ENCODE data around the gene ADAMTS14.

The ADAMTS14 gene

GRCh38 chr10:70715853-70716795 is 43.8 kb downstream of the ADAMTS14 start:
- no peak for TF ChIP-seq CTCF (IDR thresholded peaks at IDR 0.05; ENCODE audit: borderline replicate concordance, insufficient read depth, low read depth, low read length)
- no peak overlapping the region for H3K4me3 ChIP-seq (ENCODE audit: low read depth, low read length)

GRCh38 chr10:70722820-70723424 is 50.6 kb downstream of the ADAMTS14 start:
- TF ChIP-seq CTCF (IDR thresholded peaks at IDR 0.05; ENCODE audit: borderline replicate concordance, insufficient read depth, low read depth, low read length) = no peak
- H3K4me3 ChIP-seq (ENCODE audit: low read depth, low read length) = no peak overlapping the region

- TF ChIP-seq CTCF (IDR thresholded peaks at IDR 0.05; ENCODE audit: borderline replicate concordance, insufficient read depth, low read depth, low read length) = no peak
Measured at GRCh38 chr10:70723771-70724170, 51.5 kb downstream of the ADAMTS14 start.

GRCh38 chr10:70726909-70727495 is 54.7 kb downstream of the ADAMTS14 start:
- H3K4me3 ChIP-seq (ENCODE audit: low read depth, low read length) = no peak overlapping the region
- no peak for TF ChIP-seq CTCF (IDR thresholded peaks at IDR 0.05; ENCODE audit: borderline replicate concordance, insufficient read depth, low read depth, low read length)

More at GRCh38 chr10:70723771-70724170, 51.5 kb downstream of the ADAMTS14 start:
- no peak overlapping the region for H3K4me3 ChIP-seq (ENCODE audit: low read depth, low read length)

GRCh38 chr10:70728328-70728727 is 56.0 kb downstream of the ADAMTS14 start:
- no peak for TF ChIP-seq CTCF (IDR thresholded peaks at IDR 0.05; ENCODE audit: borderline replicate concordance, insufficient read depth, low read depth, low read length)
- no peak overlapping the region for H3K4me3 ChIP-seq (ENCODE audit: low read depth, low read length)

- no peak overlapping the region for H3K4me3 ChIP-seq (ENCODE audit: low read depth, low read length)
- TF ChIP-seq CTCF (IDR thresholded peaks at IDR 0.05; ENCODE audit: borderline replicate concordance, insufficient read depth, low read depth, low read length) = no peak
Measured at GRCh38 chr10:70729763-70730357, 57.6 kb downstream of the ADAMTS14 start.

All from GM12875 (cell line).